HCT116 (cell line): ENCODE measurements around the gene CDX1. TPM values are rescaled to one million over a fixed set of nuclear protein-coding genes. Genes with fewer than 3 reads are reported as not detected.

ENCODE experiments used
- ATAC-seq: fragments of 200-7000 bp; cut with Tn5 transposase; 2 replicates; pipeline ENCODE4 v1.9.1; 2020; ENCODE audit warnings: mild to moderate bottlenecking, moderate library complexity
- BruUV-seq: library from RNA; stranded (reverse); fragments of 400-500 nt; replicated peaks from 2 replicates; lab custom pipeline; 2021; lab: Mats Ljungman, UMichigan
- CTCF ChIA-PET: fragments of 300-600 bp; sonication (Branson Sonifier 250); formaldehyde crosslinking; loops from one replicate; lab custom pipeline; 2021; ENCODE audit warnings: antibody characterized with exemption; lab: Charles Lee
- POLR2A ChIA-PET: fragments of 300-600, 350-600 bp; sonication (Branson Sonifier 250); formaldehyde crosslinking; loops from one replicate; lab custom pipeline; 2021; ENCODE audit warnings: antibody characterized with exemption; lab: Charles Lee
- RAD21 ChIA-PET, 2 experiments: fragments of 300-600 bp; sonication (Branson Sonifier 250); formaldehyde crosslinking; loops; one replicate each; lab custom pipeline; 2023; ENCODE audit warnings: low total read pairs in 2 of 2; ENCODE audit not compliant: uncharacterized antibody in 2 of 2, unreplicated experiment in 2 of 2, low non-redundant PET in 1 of 2; lab: Charles Lee
- DNase-seq: peaks from one replicate; pipeline ENCODE4 v3.0.0-alpha.2; 2010; ENCODE audit warnings: low read depth, low spot score
- H2AFZ ChIP-seq: fragments of 200-600 bp; shearing (Covaris generic), sonication (generic); 2 replicates; pipeline ENCODE4 v1.6.1; 2017; ENCODE audit warnings: low read depth, mixed run types, mixed read lengths, antibody characterized with exemption, low read length; ENCODE audit not compliant: poor library complexity, severe bottlenecking
- H3K27ac ChIP-seq: 2 replicates; pipeline ENCODE4 v1.5.1; 2012; ENCODE audit warnings: low read depth, low read length
- H3K27me3 ChIP-seq: fragments of 200-600 bp; sonication (generic); 2 replicates; pipeline ENCODE4 v1.6.1; 2016; ENCODE audit warnings: mixed run types, low read length, mixed read lengths; ENCODE audit not compliant: insufficient read depth
- H3K36me3 ChIP-seq, 2 experiments: fragments of 200-500 bp in 1 of 2; fragments of 200-600 bp in 1 of 2; sonication (Bioruptor generic) in 1 of 2; sonication (generic) in 1 of 2; 2 replicates each; pipeline versions ENCODE4 v1.5.1 to v1.6.1; 2014 to 2016; ENCODE audit warnings: low read length in 2 of 2, inconsistent platforms in 1 of 2, mixed read lengths in 1 of 2, mixed run types in 1 of 2; ENCODE audit not compliant: insufficient read depth in 2 of 2, control insufficient read depth in 1 of 2
- H3K4me1 ChIP-seq, 2 experiments: fragments of 200-600 bp in 1 of 2; sonication (generic) in 1 of 2; 2 replicates each; pipeline versions ENCODE4 v1.5.1 to v1.6.1; 2012 to 2017; ENCODE audit warnings: low read length in 2 of 2, inconsistent platforms in 1 of 2, mild to moderate bottlenecking in 1 of 2, mixed read lengths in 1 of 2, mixed run types in 1 of 2, moderate library complexity in 1 of 2; ENCODE audit not compliant: insufficient read depth in 2 of 2, control insufficient read depth in 1 of 2
- H3K4me2 ChIP-seq: fragments of 200-600 bp; sonication (generic); 2 replicates; pipeline ENCODE4 v1.6.1; 2017; ENCODE audit warnings: mixed run types, low read length, mixed read lengths
- H3K4me3 ChIP-seq, 2 experiments: fragments of 200-600 bp in 1 of 2; sonication (generic) in 1 of 2; replicated peaks in 1 of 2; 2 replicates each; pipeline ENCODE4 v1.5.1; 2011 to 2016; ENCODE audit warnings: low read length in 2 of 2, control low read depth in 1 of 2, low read depth in 1 of 2, mild to moderate bottlenecking in 1 of 2, mixed read lengths in 1 of 2, mixed run types in 1 of 2
- H3K79me2 ChIP-seq: fragments of 200-600 bp; sonication (generic); 2 replicates; pipeline ENCODE4 v1.6.1; 2017; ENCODE audit warnings: mild to moderate bottlenecking, mixed run types, low read length, moderate library complexity, mixed read lengths; ENCODE audit not compliant: insufficient read depth
- H3K9ac ChIP-seq: fragments of 200-600 bp; sonication (generic); 2 replicates; pipeline ENCODE4 v1.6.1; 2016; ENCODE audit warnings: low read length, mixed read lengths
- H3K9me2 ChIP-seq: fragments of 200-600 bp; sonication (generic), shearing (Covaris generic); 2 replicates; pipeline ENCODE4 v1.6.1; 2017; ENCODE audit warnings: mixed run types, mild to moderate bottlenecking, moderate library complexity; ENCODE audit not compliant: insufficient read depth
- H3K9me3 ChIP-seq, 2 experiments: fragments of 200-500 bp in 1 of 2; fragments of 200-600 bp in 1 of 2; sonication (Bioruptor generic) in 1 of 2; sonication (generic) in 1 of 2; 2 replicates each; pipeline ENCODE4 v1.6.1; 2014 to 2017; ENCODE audit warnings: low read length in 2 of 2, mixed read lengths in 2 of 2, inconsistent platforms in 1 of 2, low read depth in 1 of 2, mild to moderate bottlenecking in 1 of 2, mixed run types in 1 of 2, moderate library complexity in 1 of 2; ENCODE audit not compliant: control insufficient read depth in 1 of 2, insufficient read depth in 1 of 2
- H4K20me1 ChIP-seq: fragments of 200-600 bp; sonication (generic), shearing (Covaris generic); 2 replicates; pipeline ENCODE4 v1.6.1; 2017; ENCODE audit warnings: mixed run types, mild to moderate bottlenecking, moderate library complexity; ENCODE audit not compliant: insufficient read depth
- EGR1 ChIP-seq: IDR thresholded peaks from 2 replicates; pipeline ENCODE4 v1.6.1; 2012; ENCODE audit warnings: low read depth
- EZH2 ChIP-seq: fragments of 200-600 bp; sonication (generic); IDR thresholded peaks from 2 replicates; pipeline ENCODE4 v1.6.1; 2017; ENCODE audit warnings: antibody characterized with exemption, mixed run types
- FOSL1 ChIP-seq: IDR thresholded peaks from 2 replicates; pipeline ENCODE4 v1.6.1; 2012; ENCODE audit warnings: low read depth
- JUND ChIP-seq: IDR thresholded peaks from 2 replicates; pipeline ENCODE4 v1.6.1; 2012
- POLR2AphosphoS5 ChIP-seq: IDR thresholded peaks from 2 replicates; pipeline ENCODE4 v1.6.1; 2011; ENCODE audit warnings: mild to moderate bottlenecking, low read depth, low read length, moderate library complexity
- RAD21 ChIP-seq: IDR thresholded peaks from 2 replicates; pipeline ENCODE4 v1.6.1; 2012; ENCODE audit warnings: low read depth, mild to moderate bottlenecking
- SRF ChIP-seq: IDR thresholded peaks from 2 replicates; pipeline ENCODE4 v1.6.1; 2012; ENCODE audit warnings: low read depth
- YY1 ChIP-seq: IDR thresholded peaks from 2 replicates; pipeline ENCODE4 v1.6.1; 2011; ENCODE audit warnings: low read length, low read depth, moderate library complexity, mild to moderate bottlenecking; ENCODE audit not compliant: insufficient replicate concordance; ENCODE audit errors: extremely low read depth
- intact Hi-C: fragments of 100-400 bp; cut with micrococcal nuclease; formaldehyde crosslinking; loops from 2 replicates; pipeline ENCODE4 v1.10.0; 2022
- total RNA-seq: library from RNA; stranded (reverse); gene quantifications from one replicate; pipeline ENCODE4 v1.2.1, GENCODE V29; 2021; ENCODE audit not compliant: unreplicated experiment
- TF ChIP-seq, protein P1 (sequence below), 3 experiments: fragments of 200-600 bp in 1 of 3; sonication (generic) in 1 of 3; IDR thresholded peaks in 2 of 3; conservative IDR thresholded peaks in 1 of 3; 2 replicates each; pipeline ENCODE4 v1.5.1; 2012 to 2017; ENCODE audit warnings: low read depth in 2 of 3, low read length in 2 of 3, antibody characterized with exemption in 1 of 3, borderline replicate concordance in 1 of 3, control low read depth in 1 of 3, mild to moderate bottlenecking in 1 of 3, mixed read lengths in 1 of 3, mixed run types in 1 of 3, moderate library complexity in 1 of 3; ENCODE audit not compliant: insufficient read depth in 1 of 3

Gene CDX1
- total RNA-seq, 1 experiment from 2014 or later = not detected

DNA sequence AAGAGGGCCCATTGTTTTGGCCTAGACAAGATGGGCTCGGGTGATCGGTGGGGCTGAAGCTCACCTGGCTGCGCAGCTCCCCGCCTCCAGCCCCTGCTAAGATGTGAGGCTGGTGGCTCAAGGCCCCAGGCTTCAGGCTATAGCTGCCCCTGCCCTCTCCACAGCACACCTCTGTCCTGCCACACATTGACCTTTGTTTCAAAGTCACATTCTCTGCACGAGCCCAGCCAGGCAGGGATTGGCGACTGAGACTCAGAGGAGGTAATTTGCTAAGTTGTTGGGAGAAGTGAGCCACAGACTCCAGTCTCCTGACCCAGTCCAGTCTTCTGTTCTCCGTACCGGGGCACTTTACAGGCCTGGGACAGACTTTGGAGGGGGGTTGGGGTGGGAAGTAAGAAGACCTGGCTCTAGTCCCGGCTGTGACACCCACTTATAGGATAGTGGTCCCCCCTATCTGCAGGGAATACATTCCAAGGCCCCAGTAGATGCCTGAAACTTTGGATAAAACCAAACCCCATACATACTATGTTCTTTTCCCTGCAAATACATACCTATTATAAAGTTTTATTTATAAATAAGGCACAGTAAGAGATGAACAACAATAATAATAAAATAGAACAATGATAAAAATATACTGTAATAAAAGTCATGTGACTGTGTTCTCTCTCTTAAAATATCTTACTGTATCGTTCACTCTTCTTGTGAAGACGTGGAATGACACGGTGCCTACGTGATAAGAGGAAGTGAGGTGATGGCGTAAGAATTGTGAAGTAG, 24.2 kb upstream of the CDX1 start:
- intact Hi-C loops = no loop called here
- BruUV-seq = no TSS peak
- no peak overlapping the region for H3K27ac ChIP-seq
- H3K4me3 ChIP-seq = no peak overlapping the region
- H4K20me1 ChIP-seq = no peaks in the 10 kb centered on the region
- TF ChIP-seq, protein P1, sequence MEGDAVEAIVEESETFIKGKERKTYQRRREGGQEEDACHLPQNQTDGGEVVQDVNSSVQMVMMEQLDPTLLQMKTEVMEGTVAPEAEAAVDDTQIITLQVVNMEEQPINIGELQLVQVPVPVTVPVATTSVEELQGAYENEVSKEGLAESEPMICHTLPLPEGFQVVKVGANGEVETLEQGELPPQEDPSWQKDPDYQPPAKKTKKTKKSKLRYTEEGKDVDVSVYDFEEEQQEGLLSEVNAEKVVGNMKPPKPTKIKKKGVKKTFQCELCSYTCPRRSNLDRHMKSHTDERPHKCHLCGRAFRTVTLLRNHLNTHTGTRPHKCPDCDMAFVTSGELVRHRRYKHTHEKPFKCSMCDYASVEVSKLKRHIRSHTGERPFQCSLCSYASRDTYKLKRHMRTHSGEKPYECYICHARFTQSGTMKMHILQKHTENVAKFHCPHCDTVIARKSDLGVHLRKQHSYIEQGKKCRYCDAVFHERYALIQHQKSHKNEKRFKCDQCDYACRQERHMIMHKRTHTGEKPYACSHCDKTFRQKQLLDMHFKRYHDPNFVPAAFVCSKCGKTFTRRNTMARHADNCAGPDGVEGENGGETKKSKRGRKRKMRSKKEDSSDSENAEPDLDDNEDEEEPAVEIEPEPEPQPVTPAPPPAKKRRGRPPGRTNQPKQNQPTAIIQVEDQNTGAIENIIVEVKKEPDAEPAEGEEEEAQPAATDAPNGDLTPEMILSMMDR (IDR thresholded peaks at IDR 0.05 in 2 of 3, conservative IDR thresholded peaks at IDR 0.05 in 1 of 3; ENCODE audit: borderline replicate concordance in 1 of 3, insufficient read depth in 1 of 3, low read depth in 2 of 3, low read length in 2 of 3) = no peak
- no peak for TF ChIP-seq SRF
- TF ChIP-seq RAD21 = no peak
- ChIA-PET RAD21 (no interaction called here), POLR2A (no interaction called here), CTCF (no interaction called here)
- peak overlapping the region; percentile 27 for H3K4me2 ChIP-seq
- no peaks in the 10 kb centered on the region for H3K9me2 ChIP-seq
- no peaks in the 10 kb centered on the region for H3K36me3 ChIP-seq
- no peaks in the 10 kb centered on the region for H3K27me3 ChIP-seq
- H2AFZ ChIP-seq = no peak overlapping the region
- peaks cover 0 to 21% of the 10 kb centered on the region in 2 experiments; a peak in 2 of 4 replicates for H3K4me1 ChIP-seq
- ATAC-seq (no peak), DNase-seq (no peak)
- no peak overlapping the region for H3K9ac ChIP-seq
- no peaks in the 10 kb centered on the region for H3K9me3 ChIP-seq
- H3K79me2 ChIP-seq = no peaks in the 10 kb centered on the region

DNA sequence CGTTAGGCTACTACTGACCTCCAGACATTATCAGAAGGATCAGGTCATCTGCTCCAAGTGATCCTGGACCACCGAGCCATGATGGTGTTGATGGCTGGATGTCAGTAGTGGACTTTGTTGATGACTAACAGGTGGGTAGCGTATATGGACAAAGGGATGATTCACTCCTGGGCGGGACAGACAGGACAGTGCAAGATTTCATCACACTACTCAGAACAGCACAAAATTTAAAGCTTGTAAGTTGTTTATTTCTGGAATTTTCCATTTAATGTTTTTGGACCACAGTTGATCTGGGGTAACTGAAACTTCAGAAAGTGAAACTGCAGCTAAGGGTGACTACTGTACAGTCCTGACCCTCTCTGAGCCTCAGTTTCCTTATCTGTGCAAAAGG, 23.6 kb upstream of the CDX1 start:
- ChIA-PET CTCF (no interaction called here), RAD21 (no interaction called here), POLR2A (no interaction called here)
- peaks cover 0 to 21% of the 10 kb centered on the region in 2 experiments; a peak in 2 of 4 replicates for H3K4me1 ChIP-seq
- H3K27ac ChIP-seq = no peak overlapping the region
- no peaks in the 10 kb centered on the region for H3K36me3 ChIP-seq
- H3K27me3 ChIP-seq = no peaks in the 10 kb centered on the region
- no peak overlapping the region for H2AFZ ChIP-seq
- TF ChIP-seq YY1 (no peak), POLR2AphosphoS5 (0 out of 2 replicates have a peak, but pooled peaks have one; percentile 25), JUND (peak; percentile 68), EGR1 (no peak), FOSL1 (peak; percentile 70), EZH2 (no peak)
- DNase-seq = peak; percentile 33
- no peaks in the 10 kb centered on the region for H3K79me2 ChIP-seq
- H3K4me2 ChIP-seq = peak overlapping the region; percentile 27
- peak; percentile 54 for ATAC-seq
- H3K9ac ChIP-seq = no peak overlapping the region
- intact Hi-C loops = no loop called here
- BruUV-seq = no TSS peak
- no peak overlapping the region for H3K4me3 ChIP-seq
- H3K9me2 ChIP-seq = no peaks in the 10 kb centered on the region
- no peaks in the 10 kb centered on the region for H4K20me1 ChIP-seq
- no peaks in the 10 kb centered on the region for H3K9me3 ChIP-seq
